Adrenal gland (tissue), 5 donors: Measurements from ENCODE around the gene MPP2.

Experiments used
- CTCF ChIP-seq, 6 experiments: fragments of 450-650 bp in 4 of 6; fragments of 200-600 bp in 2 of 6; sonication (generic) in 1 of 6; IDR thresholded peaks; 1 replicate in 5 of 6; 2 replicates in 1 of 6; pipeline versions ENCODE4 v1.5.1 to v1.8.0; 2016 to 2021; ENCODE audit warnings: antibody characterized with exemption in 6 of 6, mild to moderate bottlenecking in 2 of 6, moderate library complexity in 1 of 6
- POLR2A ChIP-seq, 2 donors: fragments of 450-650 bp; IDR thresholded peaks; one replicate each; pipeline ENCODE4 v1.6.1; 2017; ENCODE audit warnings: antibody characterized with exemption in 2 of 2, mild to moderate bottlenecking in 2 of 2, moderate library complexity in 1 of 2
- donor health status: DM: no; HTN: no; CAD: no.

DNA sequence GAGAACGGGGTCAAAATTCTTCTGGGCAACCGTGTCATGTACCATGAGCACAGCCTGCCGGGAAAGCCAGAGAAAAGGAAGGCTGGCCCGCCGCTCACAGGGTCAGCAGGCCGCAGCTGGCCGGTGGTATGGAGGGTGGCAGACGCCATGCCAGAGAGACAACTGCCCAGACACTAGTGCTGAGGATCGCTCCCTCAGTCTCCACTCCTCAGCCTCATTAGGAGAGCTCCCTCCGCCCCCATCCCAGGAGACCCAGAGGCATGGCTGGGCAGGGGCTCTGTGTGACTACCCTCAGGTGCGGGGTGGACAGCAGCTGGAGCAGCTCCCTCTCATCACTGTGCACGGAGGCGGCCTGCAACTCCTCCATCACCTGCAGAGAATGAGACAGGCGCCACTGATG, 77.6 kb downstream of the MPP2 start:
- no peak for TF ChIP-seq POLR2A (IDR thresholded peaks at IDR 0.05)
- no peak for TF ChIP-seq CTCF (IDR thresholded peaks at IDR 0.05)
